Mesenchymal stem cell (in vitro differentiated cells and primary cell): Measurements from ENCODE around the gene DCDC1.
A peak's percentile ranks its signal among the peaks of the same experiment; 100 is the strongest.

Experiments
- DNase-seq: peaks from one replicate; pipeline ENCODE4 v3.0.0-alpha.2; 2013
- H2AFZ ChIP-seq: one replicate; pipeline ENCODE4 v1.6.1; 2013; ENCODE audit warnings: low read depth, mild to moderate bottlenecking, control low read depth, inconsistent platforms, low read length, moderate library complexity
- H2AK5ac ChIP-seq: 2 replicates; pipeline ENCODE4 v1.6.1; 2013; ENCODE audit warnings: low read length, moderate library complexity, mild to moderate bottlenecking, inconsistent platforms; ENCODE audit not compliant: severe bottlenecking
- H2BK120ac ChIP-seq: one replicate; pipeline ENCODE4 v1.6.1; 2013; ENCODE audit warnings: low read depth, mild to moderate bottlenecking, inconsistent platforms, low read length, moderate library complexity
- H2BK12ac ChIP-seq, 2 experiments: one replicate each; pipeline ENCODE4 v1.6.1; 2013; ENCODE audit warnings: inconsistent platforms in 2 of 2, low read length in 2 of 2, mild to moderate bottlenecking in 2 of 2, moderate library complexity in 2 of 2, control low read depth in 1 of 2
- H2BK15ac ChIP-seq: one replicate; pipeline ENCODE4 v1.6.1; 2013; ENCODE audit warnings: mild to moderate bottlenecking, low read depth, inconsistent platforms; ENCODE audit not compliant: poor library complexity, severe bottlenecking
- H2BK5ac ChIP-seq: 2 replicates; pipeline ENCODE4 v1.6.1; 2013; ENCODE audit warnings: low read depth, mild to moderate bottlenecking, low read length, control low read depth, inconsistent platforms; ENCODE audit not compliant: poor library complexity, severe bottlenecking
- H3K14ac ChIP-seq, 2 experiments: one replicate each; pipeline ENCODE4 v1.6.1; 2013; ENCODE audit warnings: inconsistent platforms in 2 of 2, low read length in 2 of 2, control low read depth in 1 of 2, mild to moderate bottlenecking in 1 of 2, moderate library complexity in 1 of 2
- H3K18ac ChIP-seq, 2 experiments: one replicate each; pipeline ENCODE4 v1.6.1; 2013; ENCODE audit warnings: inconsistent platforms in 2 of 2, low read length in 2 of 2, control low read depth in 1 of 2, low read depth in 1 of 2, mild to moderate bottlenecking in 1 of 2
- H3K23ac ChIP-seq, 2 experiments: one replicate each; pipeline ENCODE4 v1.6.1; 2013; ENCODE audit warnings: inconsistent platforms in 2 of 2, low read length in 2 of 2, mild to moderate bottlenecking in 2 of 2, moderate library complexity in 2 of 2, control low read depth in 1 of 2
- H3K27ac ChIP-seq: 2 replicates; pipeline ENCODE4 v1.5.1; 2013; ENCODE audit warnings: mild to moderate bottlenecking, moderate library complexity, low read length, control low read depth, inconsistent platforms; ENCODE audit not compliant: poor library complexity, severe bottlenecking
- H3K27me3 ChIP-seq, 2 experiments: 2 replicates each; pipeline versions ENCODE4 v1.6.1 to v1.7.0; 2013; ENCODE audit warnings: low read length in 2 of 2, mild to moderate bottlenecking in 2 of 2, moderate library complexity in 2 of 2, control low read depth in 1 of 2, inconsistent platforms in 1 of 2; ENCODE audit not compliant: control insufficient read depth in 1 of 2, insufficient read depth in 1 of 2
- H3K36me3 ChIP-seq, 2 experiments: 2 replicates each; pipeline versions ENCODE4 v1.6.1 to v1.7.0; 2013; ENCODE audit warnings: low read length in 2 of 2, control low read depth in 1 of 2, inconsistent platforms in 1 of 2, low read depth in 1 of 2, mild to moderate bottlenecking in 1 of 2; ENCODE audit not compliant: insufficient read depth in 2 of 2, control insufficient read depth in 1 of 2
- H3K4ac ChIP-seq, 2 experiments: one replicate each; pipeline ENCODE4 v1.6.1; 2013; ENCODE audit warnings: inconsistent platforms in 2 of 2, low read length in 2 of 2, mild to moderate bottlenecking in 2 of 2, moderate library complexity in 2 of 2, control low read depth in 1 of 2, low read depth in 1 of 2
- H3K4me1 ChIP-seq: 2 replicates; pipeline ENCODE4 v1.6.1; 2013; ENCODE audit warnings: low read depth, low read length, control low read depth; ENCODE audit not compliant: control insufficient read depth, insufficient read depth
- H3K4me2 ChIP-seq: 2 replicates; pipeline ENCODE4 v1.6.1; 2013; ENCODE audit warnings: low read length, mild to moderate bottlenecking, inconsistent platforms; ENCODE audit not compliant: poor library complexity, severe bottlenecking
- H3K4me3 ChIP-seq, 2 experiments: 2 replicates each; pipeline versions ENCODE4 v1.5.1 to v1.7.0; 2013; ENCODE audit warnings: low read length in 2 of 2, mild to moderate bottlenecking in 2 of 2, control low read depth in 1 of 2, low read depth in 1 of 2; ENCODE audit not compliant: insufficient read depth in 1 of 2
- H3K79me1 ChIP-seq: replicated peaks from 2 replicates; pipeline ENCODE4 v1.6.1; 2013; ENCODE audit warnings: mild to moderate bottlenecking, control low read depth, low read length, inconsistent platforms; ENCODE audit not compliant: poor library complexity, severe bottlenecking
- H3K9ac ChIP-seq: 2 replicates; pipeline ENCODE4 v1.7.0; 2013; ENCODE audit warnings: mild to moderate bottlenecking, low read length, moderate library complexity
- H3K9me3 ChIP-seq: 2 replicates; pipeline ENCODE4 v1.7.0; 2013; ENCODE audit warnings: mild to moderate bottlenecking, low read length; ENCODE audit not compliant: control insufficient read depth
- H4K8ac ChIP-seq: one replicate; pipeline ENCODE4 v1.6.1; 2013; ENCODE audit warnings: inconsistent platforms, mild to moderate bottlenecking, low read length, moderate library complexity
- H4K91ac ChIP-seq: one replicate; pipeline ENCODE4 v1.6.1; 2013; ENCODE audit warnings: mild to moderate bottlenecking, low read length, inconsistent platforms
- WGBS: methylation state at CpG from one replicate; pipeline ENCODE4 v1.1.7; 2013; ENCODE audit warnings: mixed read lengths; 5-methylcytosine and 5-hydroxymethylcytosine counted together

DCDC1 gene

GRCh38 chr11:30832831-30833230 lies 536.7 kb downstream of the DCDC1 start:
- H3K4ac ChIP-seq: no peak overlapping the region
- H2BK120ac ChIP-seq: no peak overlapping the region

DNA sequence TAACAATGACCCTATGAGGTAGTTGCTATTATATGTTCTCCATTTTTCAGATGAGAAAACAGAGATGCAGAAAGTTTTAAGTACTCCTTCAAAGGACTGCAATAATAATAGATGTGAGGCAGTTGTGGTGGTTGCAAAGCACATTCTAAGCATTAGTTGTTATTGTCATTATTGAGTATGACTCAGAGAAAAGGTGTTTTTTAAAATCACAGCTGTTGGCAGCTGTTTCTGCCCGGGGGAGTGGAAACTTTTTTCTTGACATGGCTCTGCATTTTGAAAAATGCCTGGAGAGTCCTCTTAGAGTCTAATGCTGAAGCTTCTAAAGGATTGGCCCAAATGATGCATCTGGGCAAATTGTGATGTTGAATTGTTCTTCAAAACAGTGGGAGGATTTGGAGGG lies 538.9 kb downstream of the DCDC1 start:
- peak; percentile 13 for DNase-seq
- no peak overlapping the region for H3K27ac ChIP-seq
- H3K27me3 ChIP-seq: no peaks in the 10 kb centered on the region
- no peak overlapping the region for H3K4me3 ChIP-seq
- no peak overlapping the region for H2BK120ac ChIP-seq
- no peak overlapping the region for H2AK5ac ChIP-seq
- no peaks in the 10 kb centered on the region for H3K79me1 ChIP-seq
- H4K8ac ChIP-seq: no peak overlapping the region
- H3K9me3 ChIP-seq: peaks cover 6% of the 10 kb centered on the region
- no peak overlapping the region for H2BK12ac ChIP-seq
- no peak overlapping the region for H3K23ac ChIP-seq
- H2AFZ ChIP-seq: no peak overlapping the region
- H3K36me3 ChIP-seq: no peaks in the 10 kb centered on the region
- H2BK15ac ChIP-seq: no peak overlapping the region
- H4K91ac ChIP-seq: no peak overlapping the region
- H3K9ac ChIP-seq: no peak overlapping the region
- no peaks in the 10 kb centered on the region for H3K4me1 ChIP-seq
- WGBS: 15% methylated on average over 1 of the region's 1 CpG
- no peak overlapping the region for H3K4ac ChIP-seq
- no peak overlapping the region for H3K18ac ChIP-seq
- no peak overlapping the region for H3K4me2 ChIP-seq
- no peak overlapping the region for H2BK5ac ChIP-seq
- H3K14ac ChIP-seq: no peak overlapping the region

More at GRCh38 chr11:30832831-30833230, 536.7 kb downstream of the DCDC1 start:
- Histone ChIP-seq H2BK12ac (no peak overlapping the region), H3K18ac (no peak overlapping the region), H3K36me3 (no peaks in the 10 kb centered on the region), H2BK5ac (no peak overlapping the region), H3K23ac (no peak overlapping the region), H3K27ac (no peak overlapping the region), H3K27me3 (no peaks in the 10 kb centered on the region), H3K14ac (no peak overlapping the region), H3K4me2 (no peak overlapping the region), H4K8ac (no peak overlapping the region), H3K9me3 (peaks cover 11% of the 10 kb centered on the region), H3K4me3 (no peak overlapping the region), H2BK15ac (no peak overlapping the region), H2AFZ (no peak overlapping the region), H3K4me1 (no peaks in the 10 kb centered on the region), H3K79me1 (no peaks in the 10 kb centered on the region), H2AK5ac (no peak overlapping the region), H4K91ac (no peak overlapping the region), H3K9ac (no peak overlapping the region)
- no peak for DNase-seq
- WGBS: 92% methylated on average over 1 of the region's 1 CpG

GRCh38 chr11:30826911-30827310 lies 542.6 kb downstream of the DCDC1 start:
- Histone ChIP-seq H3K4me1 (no peaks in the 10 kb centered on the region), H3K36me3 (no peaks in the 10 kb centered on the region), H3K23ac (no peak overlapping the region), H2BK120ac (no peak overlapping the region), H3K79me1 (no peaks in the 10 kb centered on the region), H2AK5ac (no peak overlapping the region), H3K4me2 (peak overlapping the region; percentile 13), H3K9ac (no peak overlapping the region), H2BK15ac (no peak overlapping the region), H3K4me3 (no peak overlapping the region), H4K8ac (no peak overlapping the region), H4K91ac (no peak overlapping the region), H3K27me3 (no peaks in the 10 kb centered on the region), H3K9me3 (peaks cover 2% of the 10 kb centered on the region), H3K14ac (no peak overlapping the region), H3K4ac (no peak overlapping the region), H3K18ac (no peak overlapping the region), H2BK12ac (no peak overlapping the region), H2AFZ (no peak overlapping the region), H3K27ac (no peak overlapping the region), H2BK5ac (no peak overlapping the region)
- no peak for DNase-seq
- WGBS: 72% methylated on average over 4 of the region's 4 CpGs

DNA sequence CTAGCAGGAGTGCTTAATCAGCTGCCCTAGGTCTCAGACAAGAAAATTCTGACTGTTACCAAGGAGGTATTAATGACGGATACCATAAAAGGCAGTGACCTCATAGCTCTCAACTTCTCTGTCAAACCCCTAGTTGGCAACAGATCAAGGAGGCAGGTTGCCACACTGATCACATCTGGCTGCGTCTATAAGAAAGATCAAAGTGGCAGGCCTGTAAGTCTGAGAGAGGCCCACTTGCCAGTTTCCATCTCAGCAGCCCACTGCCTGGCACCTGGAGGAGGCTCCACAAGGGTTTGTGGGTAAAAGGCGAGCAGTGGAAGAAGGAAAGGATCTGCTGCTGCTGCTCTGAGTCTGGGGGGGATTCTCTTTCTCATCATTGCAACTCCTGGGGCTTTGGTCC lies 543.8 kb downstream of the DCDC1 start:
- Histone ChIP-seq H3K79me1 (no peaks in the 10 kb centered on the region), H3K36me3 (no peaks in the 10 kb centered on the region), H3K18ac (no peak overlapping the region), H4K91ac (no peak overlapping the region), H3K4ac (no peak overlapping the region), H3K27me3 (no peaks in the 10 kb centered on the region), H2BK12ac (no peak overlapping the region), H3K4me1 (no peaks in the 10 kb centered on the region), H3K14ac (no peak overlapping the region), H4K8ac (no peak overlapping the region), H2AFZ (no peak overlapping the region), H2BK5ac (no peak overlapping the region), H3K9ac (no peak overlapping the region), H3K27ac (no peak overlapping the region), H2BK15ac (no peak overlapping the region), H3K9me3 (peaks cover 2% of the 10 kb centered on the region), H2BK120ac (no peak overlapping the region), H3K4me3 (no peak overlapping the region), H2AK5ac (no peak overlapping the region), H3K4me2 (no peak overlapping the region), H3K23ac (no peak overlapping the region)
- 89% methylated on average over 3 of the region's 3 CpGs for WGBS
- DNase-seq: no peak
